SK-N-SH (cell line): ENCODE measurements around the gene MEI1. TPM values are rescaled to one million over a fixed set of nuclear protein-coding genes. Genes with fewer than 3 reads are reported as not detected.

Experiments used
- CTCF ChIA-PET: fragments of 300-600, 350-600 bp; formaldehyde crosslinking; extraction: SDS; loops from one replicate; lab custom pipeline; 2021; lab: Yijun Ruan, JAX
- POLR2A ChIA-PET: fragments of 350-600 bp; sonication (Branson Sonifier 250); formaldehyde crosslinking; extraction: SDS; loops from one replicate; lab custom pipeline; 2020; ENCODE audit warnings: antibody characterized with exemption, inconsistent platforms; lab: Yijun Ruan, JAX
- DNase-seq: peaks from one replicate; pipeline ENCODE4 v3.0.0; 2012
- H2AFZ ChIP-seq: fragments of 200-600 bp; sonication (generic); 2 replicates; pipeline ENCODE4 v1.8.1; 2016; ENCODE audit warnings: antibody characterized with exemption, mild to moderate bottlenecking, low read depth
- H3F3A ChIP-seq: fragments of 200-600 bp; sonication (generic); replicated peaks from 2 replicates; pipeline ENCODE3; 2016; ENCODE audit warnings: antibody characterized with exemption, mild to moderate bottlenecking; ENCODE audit not compliant: insufficient read depth
- H3K27ac ChIP-seq, 2 experiments: fragments of 200-500 bp in 1 of 2; fragments of 200-600 bp in 1 of 2; sonication (Bioruptor generic) in 1 of 2; sonication (generic), shearing (Covaris generic) in 1 of 2; 2 replicates each; pipeline versions ENCODE4 v1.5.1 to v1.6.1; 2014 to 2016; ENCODE audit warnings: low read depth in 2 of 2, inconsistent platforms in 1 of 2, low read length in 1 of 2, mild to moderate bottlenecking in 1 of 2, mixed read lengths in 1 of 2
- H3K27me3 ChIP-seq: fragments of 200-600 bp; sonication (generic), shearing (Covaris generic); 2 replicates; pipeline ENCODE4 v1.6.1; 2016; ENCODE audit warnings: mixed run types; ENCODE audit not compliant: insufficient read depth
- H3K36me3 ChIP-seq, 2 experiments: fragments of 200-500 bp in 1 of 2; fragments of 200-600 bp in 1 of 2; sonication (Bioruptor generic) in 1 of 2; sonication (generic) in 1 of 2; replicated peaks in 1 of 2; 2 replicates each; pipeline versions ENCODE3 to v1.5.1; 2014 to 2016; ENCODE audit warnings: low read length in 1 of 2, mild to moderate bottlenecking in 1 of 2; ENCODE audit not compliant: insufficient read depth in 2 of 2, control insufficient read depth in 1 of 2
- H3K4me1 ChIP-seq, 2 experiments: fragments of 200-500 bp in 1 of 2; fragments of 200-600 bp in 1 of 2; sonication (Bioruptor generic) in 1 of 2; sonication (generic), shearing (Covaris generic) in 1 of 2; 2 replicates each; pipeline versions ENCODE4 v1.5.1 to v1.6.1; 2014 to 2016; ENCODE audit warnings: low read depth in 1 of 2, low read length in 1 of 2, mixed run types in 1 of 2; ENCODE audit not compliant: insufficient read depth in 2 of 2, control insufficient read depth in 1 of 2
- H3K4me2 ChIP-seq: fragments of 200-600 bp; sonication (generic), shearing (Covaris generic); 2 replicates; pipeline ENCODE4 v1.6.1; 2017; ENCODE audit warnings: mixed run types
- H3K4me3 ChIP-seq, 2 experiments: fragments of 200-500 bp in 1 of 2; fragments of 200-600 bp in 1 of 2; sonication (Bioruptor generic) in 1 of 2; sonication (generic), shearing (Covaris generic) in 1 of 2; 2 replicates each; pipeline versions ENCODE4 v1.5.1 to v1.8.1; 2014 to 2016; ENCODE audit warnings: low read depth in 2 of 2, inconsistent platforms in 1 of 2, low read length in 1 of 2, mild to moderate bottlenecking in 1 of 2, mixed read lengths in 1 of 2, moderate library complexity in 1 of 2
- H3K79me2 ChIP-seq: fragments of 200-600 bp; sonication (generic); 2 replicates; pipeline ENCODE4 v1.8.1; 2017; ENCODE audit warnings: mild to moderate bottlenecking; ENCODE audit not compliant: insufficient read depth
- H3K9ac ChIP-seq: fragments of 200-600 bp; sonication (generic); 2 replicates; pipeline ENCODE4 v1.6.1; 2017; ENCODE audit warnings: mixed run types
- H3K9me2 ChIP-seq: fragments of 200-600 bp; sonication (generic); 2 replicates; pipeline ENCODE4 v1.6.1; 2017; ENCODE audit warnings: mixed run types
- H3K9me3 ChIP-seq: fragments of 200-600 bp; sonication (generic); 2 replicates; pipeline ENCODE4 v1.6.1; 2017; ENCODE audit warnings: mixed run types, mild to moderate bottlenecking, moderate library complexity
- H4K20me1 ChIP-seq: fragments of 200-600 bp; sonication (generic); 2 replicates; pipeline ENCODE4 v1.6.1; 2017; ENCODE audit warnings: mild to moderate bottlenecking, mixed run types; ENCODE audit not compliant: insufficient read depth
- CTCF ChIP-seq: fragments of 200-600 bp; sonication (generic); IDR thresholded peaks from 2 replicates; pipeline ENCODE4 v1.6.1; 2017; ENCODE audit warnings: antibody characterized with exemption, mild to moderate bottlenecking, moderate library complexity
- MAX ChIP-seq: IDR thresholded peaks from 2 replicates; pipeline ENCODE4 v1.4.0; 2012; ENCODE audit warnings: low read depth
- MXI1 ChIP-seq: IDR thresholded peaks from 2 replicates; pipeline ENCODE4 v1.6.1; 2012; ENCODE audit warnings: mild to moderate bottlenecking, low read depth, low read length, improper control_type of control experiment
- POLR2AphosphoS5 ChIP-seq: IDR thresholded peaks from 2 replicates; pipeline ENCODE4 v1.6.1; 2012; ENCODE audit warnings: low read depth, low read length
- REST ChIP-seq: IDR thresholded peaks from 2 replicates; pipeline ENCODE4 v1.6.1; 2012; ENCODE audit warnings: mild to moderate bottlenecking, low read depth, low read length, moderate library complexity
- RXRA ChIP-seq: IDR thresholded peaks from 2 replicates; pipeline ENCODE4 v1.4.0; 2012; ENCODE audit warnings: low read depth, mild to moderate bottlenecking, borderline replicate concordance
- USF1 ChIP-seq: IDR thresholded peaks from 2 replicates; pipeline ENCODE4 v1.4.0; 2012; ENCODE audit warnings: low read depth, borderline replicate concordance
- ZBTB33 ChIP-seq: IDR thresholded peaks from 2 replicates; pipeline ENCODE4 v1.4.0; 2012; ENCODE audit warnings: low read depth, borderline replicate concordance
- WGBS: methylation state at CpG from one replicate; pipeline ENCODE4 v1.1.6; 2017; ENCODE audit warnings: low lambda C conversion rate; 5-methylcytosine and 5-hydroxymethylcytosine counted together
- polyA plus RNA-seq, 3 experiments: library from polyadenylated mRNA; depleted of rRNA; stranded (reverse); fragments of >200 nt; gene quantifications; 2 replicates each; pipeline ENCODE4 v1.2.3, GENCODE V29; 2012

The MEI1 gene
- polyA plus RNA-seq, 1 of the 3 experiments (the other 2 are of a cell fraction): not detected

GRCh38 chr22:41846268-41846987 is 147.1 kb downstream of the MEI1 start:
- H3K4me2 ChIP-seq: no peak overlapping the region
- peaks cover 0 to 3% of the 10 kb centered on the region in 2 experiments; a peak in 1 of 4 replicates for H3K4me1 ChIP-seq
- H2AFZ ChIP-seq: no peak overlapping the region
- H3K27ac ChIP-seq: no peak overlapping the region; a peak in 1 of 4 replicates
- H3K9me2 ChIP-seq: no peaks in the 10 kb centered on the region
- H4K20me1 ChIP-seq: no peaks in the 10 kb centered on the region
- DNase-seq: no peak
- H3K36me3 ChIP-seq: no peaks in the 10 kb centered on the region
- no peak overlapping the region for H3K9ac ChIP-seq
- ChIA-PET POLR2A (no interaction called here), CTCF (no interaction called here)
- no peak for TF ChIP-seq MXI1
- no peak for TF ChIP-seq RXRA
- no peak for TF ChIP-seq MAX
- TF ChIP-seq POLR2AphosphoS5: no peak
- H3F3A ChIP-seq: no peaks in the 10 kb centered on the region
- 90% methylated on average over 10 of the region's 10 CpGs for WGBS
- H3K4me3 ChIP-seq: no peak overlapping the region
- H3K79me2 ChIP-seq: no peaks in the 10 kb centered on the region
- H3K27me3 ChIP-seq: no peaks in the 10 kb centered on the region
- H3K9me3 ChIP-seq: no peaks in the 10 kb centered on the region

GRCh38 chr22:41847300-41847699 is 148.0 kb downstream of the MEI1 start:
- CTCF ChIA-PET: interaction anchor here (0.9 kb wide), 1 partner anchor 10 kb away, joined by 4 read pairs; no protein-coding TSS in a partner anchor
- WGBS: no CpG with 5 or more reads among the region's 2 CpGs

More at GRCh38 chr22:41847300-41847699, 148.0 kb downstream of the MEI1 start:
- no peak overlapping the region for H2AFZ ChIP-seq
- H3K9me3 ChIP-seq: no peaks in the 10 kb centered on the region
- TF ChIP-seq CTCF (no peak), USF1 (no peak), ZBTB33 (no peak), REST (no peak)
- TF ChIP-seq, all 33 proteins: peak for 0
- H3K27ac ChIP-seq: no peak overlapping the region
- no peaks in the 10 kb centered on the region for H3K36me3 ChIP-seq
- H3K4me3 ChIP-seq: no peak overlapping the region
- H3K9ac ChIP-seq: no peak overlapping the region
- H3K4me1 ChIP-seq: peaks cover 0 to 3% of the 10 kb centered on the region in 2 experiments; a peak in 1 of 4 replicates
- H3K27me3 ChIP-seq: no peaks in the 10 kb centered on the region
- no peaks in the 10 kb centered on the region for H3F3A ChIP-seq
- POLR2A ChIA-PET: no interaction called here
- H3K9me2 ChIP-seq: no peaks in the 10 kb centered on the region
- DNase-seq: no peak
- no peak overlapping the region for H3K4me2 ChIP-seq
- H4K20me1 ChIP-seq: no peaks in the 10 kb centered on the region
- H3K79me2 ChIP-seq: no peaks in the 10 kb centered on the region
